Thyroid gland (tissue), 4 donors: ENCODE results near the gene ABCC6.

Source experiments
- CTCF ChIP-seq, 6 experiments: fragments of 200-600 bp in 3 of 6; fragments of 450-650 bp in 3 of 6; sonication (generic) in 3 of 6; IDR thresholded peaks; one replicate each; pipeline ENCODE4 v1.5.1; 2016 to 2019; ENCODE audit warnings: antibody characterized with exemption in 6 of 6, mild to moderate bottlenecking in 2 of 6, inconsistent platforms in 1 of 6, moderate library complexity in 1 of 6
- POLR2A ChIP-seq, 2 donors: fragments of 450-650 bp; IDR thresholded peaks; one replicate each; pipeline ENCODE4 v1.6.1; 2017; ENCODE audit warnings: antibody characterized with exemption in 2 of 2, mild to moderate bottlenecking in 2 of 2, moderate library complexity in 1 of 2

- TF ChIP-seq CTCF (IDR thresholded peaks at IDR 0.05), result no peak
- TF ChIP-seq POLR2A (IDR thresholded peaks at IDR 0.05), result no peak
Measured at GRCh38 chr16:16148755-16149154, 74.5 kb downstream of the ABCC6 start.
